Prostate gland (tissue), 2 donors: Measurements from ENCODE around the gene ESRRB.

Experiments used
- POLR2AphosphoS5 ChIP-seq: sonication (generic); formaldehyde crosslinking; IDR thresholded peaks from one replicate; pipeline ENCODE4 v1.6.1; 2017; ENCODE audit warnings: antibody characterized with exemption
- TF ChIP-seq, protein P1 (sequence below), 4 experiments: fragments of 200-600 bp in 2 of 4; fragments of 450-650 bp in 2 of 4; sonication (generic) in 2 of 4; IDR thresholded peaks; 1 replicate in 3 of 4; 2 replicates in 1 of 4; pipeline ENCODE4 v1.5.1; 2016 to 2019; ENCODE audit warnings: antibody characterized with exemption in 4 of 4, mild to moderate bottlenecking in 2 of 4, moderate library complexity in 2 of 4

DNA sequence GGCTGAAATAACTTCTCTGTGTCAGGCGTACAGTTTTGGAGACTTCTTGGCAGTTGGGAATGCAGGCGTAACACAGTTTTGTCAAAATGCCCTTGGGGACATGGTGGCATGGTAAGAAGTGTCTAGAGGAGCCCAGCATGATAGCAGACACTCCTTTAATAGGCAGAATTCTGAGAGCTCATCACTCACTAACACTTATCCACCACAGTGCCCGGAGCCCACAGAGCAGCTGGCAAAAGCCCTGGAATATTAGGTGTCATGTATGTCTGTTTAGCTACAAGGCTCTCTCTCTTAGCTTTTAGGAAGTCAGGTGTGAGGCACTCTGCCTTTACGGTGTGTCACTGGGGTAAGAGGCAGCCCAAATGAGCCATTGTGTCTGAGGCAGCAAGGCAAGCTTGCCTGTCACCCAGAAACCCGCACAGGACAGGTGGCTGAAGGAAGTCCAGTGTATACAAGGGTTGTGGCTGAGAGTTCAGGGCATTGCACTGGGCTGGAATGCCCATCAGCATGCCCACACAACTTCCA is 96.3 kb downstream of the ESRRB start:
- TF ChIP-seq, protein P1, sequence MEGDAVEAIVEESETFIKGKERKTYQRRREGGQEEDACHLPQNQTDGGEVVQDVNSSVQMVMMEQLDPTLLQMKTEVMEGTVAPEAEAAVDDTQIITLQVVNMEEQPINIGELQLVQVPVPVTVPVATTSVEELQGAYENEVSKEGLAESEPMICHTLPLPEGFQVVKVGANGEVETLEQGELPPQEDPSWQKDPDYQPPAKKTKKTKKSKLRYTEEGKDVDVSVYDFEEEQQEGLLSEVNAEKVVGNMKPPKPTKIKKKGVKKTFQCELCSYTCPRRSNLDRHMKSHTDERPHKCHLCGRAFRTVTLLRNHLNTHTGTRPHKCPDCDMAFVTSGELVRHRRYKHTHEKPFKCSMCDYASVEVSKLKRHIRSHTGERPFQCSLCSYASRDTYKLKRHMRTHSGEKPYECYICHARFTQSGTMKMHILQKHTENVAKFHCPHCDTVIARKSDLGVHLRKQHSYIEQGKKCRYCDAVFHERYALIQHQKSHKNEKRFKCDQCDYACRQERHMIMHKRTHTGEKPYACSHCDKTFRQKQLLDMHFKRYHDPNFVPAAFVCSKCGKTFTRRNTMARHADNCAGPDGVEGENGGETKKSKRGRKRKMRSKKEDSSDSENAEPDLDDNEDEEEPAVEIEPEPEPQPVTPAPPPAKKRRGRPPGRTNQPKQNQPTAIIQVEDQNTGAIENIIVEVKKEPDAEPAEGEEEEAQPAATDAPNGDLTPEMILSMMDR (IDR thresholded peaks at IDR 0.05), result no peak
- TF ChIP-seq POLR2AphosphoS5, result no peak
